ENCODE results near the gene GABRG3.

DNA sequence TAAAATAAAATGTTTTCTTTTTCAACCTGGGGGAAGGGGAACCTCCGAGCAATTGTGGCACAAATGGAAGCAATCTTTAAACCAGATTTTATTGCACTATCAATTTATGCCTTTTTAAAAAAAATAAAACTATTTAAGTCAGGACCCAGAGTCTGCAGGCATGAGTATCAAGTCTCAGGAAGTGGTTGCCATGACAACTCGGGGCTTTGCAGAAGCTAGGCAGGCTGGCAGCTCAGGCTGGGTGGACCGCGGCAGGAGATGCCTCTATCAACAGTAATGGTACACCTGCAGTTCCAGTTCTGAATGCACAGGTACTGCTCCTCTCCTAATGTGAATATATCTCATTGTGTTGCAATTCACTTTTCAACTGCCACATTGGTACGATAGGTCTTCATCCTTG is 447.7 kb downstream of the GABRG3 start:
- TF ChIP-seq, protein P1, sequence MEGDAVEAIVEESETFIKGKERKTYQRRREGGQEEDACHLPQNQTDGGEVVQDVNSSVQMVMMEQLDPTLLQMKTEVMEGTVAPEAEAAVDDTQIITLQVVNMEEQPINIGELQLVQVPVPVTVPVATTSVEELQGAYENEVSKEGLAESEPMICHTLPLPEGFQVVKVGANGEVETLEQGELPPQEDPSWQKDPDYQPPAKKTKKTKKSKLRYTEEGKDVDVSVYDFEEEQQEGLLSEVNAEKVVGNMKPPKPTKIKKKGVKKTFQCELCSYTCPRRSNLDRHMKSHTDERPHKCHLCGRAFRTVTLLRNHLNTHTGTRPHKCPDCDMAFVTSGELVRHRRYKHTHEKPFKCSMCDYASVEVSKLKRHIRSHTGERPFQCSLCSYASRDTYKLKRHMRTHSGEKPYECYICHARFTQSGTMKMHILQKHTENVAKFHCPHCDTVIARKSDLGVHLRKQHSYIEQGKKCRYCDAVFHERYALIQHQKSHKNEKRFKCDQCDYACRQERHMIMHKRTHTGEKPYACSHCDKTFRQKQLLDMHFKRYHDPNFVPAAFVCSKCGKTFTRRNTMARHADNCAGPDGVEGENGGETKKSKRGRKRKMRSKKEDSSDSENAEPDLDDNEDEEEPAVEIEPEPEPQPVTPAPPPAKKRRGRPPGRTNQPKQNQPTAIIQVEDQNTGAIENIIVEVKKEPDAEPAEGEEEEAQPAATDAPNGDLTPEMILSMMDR (IDR thresholded peaks at IDR 0.05), result no peak
- no peak for TF ChIP-seq POLR2A (IDR thresholded peaks at IDR 0.05)

Measured in breast epithelium (tissue), 3 donors.